ENCODE measurements around the gene ARRDC4. TPM values are rescaled to one million over a fixed set of nuclear protein-coding genes. Genes with fewer than 3 reads are reported as not detected.
"Not testable (repeated sequence)": the region's sequence is repeated elsewhere in the genome, so short reads cannot be mapped to it uniquely, and the experiment has no call there.

ARRDC4 gene
- total RNA-seq, 2 experiments from 2014 or later, result 0.42 TPM

- POLR2A ChIA-PET, result no interaction called here
Measured at GRCh38 chr15:97962263-97962662, 1.8 kb downstream of the ARRDC4 start.

DNA sequence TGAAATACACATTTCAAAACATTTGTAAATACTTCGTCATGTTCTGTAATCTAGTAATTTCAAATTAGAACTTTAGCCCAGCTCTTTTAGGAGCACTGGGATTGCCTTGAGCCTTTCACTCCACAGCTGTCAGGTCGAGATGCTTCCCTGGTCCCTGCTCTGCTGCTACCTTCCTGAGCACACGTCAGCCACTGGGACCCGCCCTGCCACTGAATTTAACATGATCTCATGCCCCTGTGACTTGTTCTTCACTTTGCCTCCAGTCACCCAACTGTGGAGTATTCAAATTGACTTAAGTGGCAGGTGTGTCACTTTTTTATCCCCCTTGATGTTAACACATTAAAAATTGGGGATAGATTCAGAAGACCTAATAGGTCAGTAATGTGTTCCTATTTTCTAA lies 3.3 kb downstream of the ARRDC4 start:
- ChIA-PET CTCF (no interaction called here), POLR2A (no interaction called here)

More at GRCh38 chr15:97962263-97962662, 1.8 kb downstream of the ARRDC4 start:
- CTCF ChIA-PET, result no interaction called here

- CTCF ChIA-PET, result no interaction called here
Measured at GRCh38 chr15:97966246-97966645, 5.7 kb downstream of the ARRDC4 start.

GRCh38 chr15:97966924-97967620 lies 6.6 kb downstream of the ARRDC4 start:
- ChIA-PET POLR2A (no interaction called here), CTCF (no interaction called here)

More at GRCh38 chr15:97966246-97966645, 5.7 kb downstream of the ARRDC4 start:
- POLR2A ChIA-PET, result no interaction called here

DNA sequence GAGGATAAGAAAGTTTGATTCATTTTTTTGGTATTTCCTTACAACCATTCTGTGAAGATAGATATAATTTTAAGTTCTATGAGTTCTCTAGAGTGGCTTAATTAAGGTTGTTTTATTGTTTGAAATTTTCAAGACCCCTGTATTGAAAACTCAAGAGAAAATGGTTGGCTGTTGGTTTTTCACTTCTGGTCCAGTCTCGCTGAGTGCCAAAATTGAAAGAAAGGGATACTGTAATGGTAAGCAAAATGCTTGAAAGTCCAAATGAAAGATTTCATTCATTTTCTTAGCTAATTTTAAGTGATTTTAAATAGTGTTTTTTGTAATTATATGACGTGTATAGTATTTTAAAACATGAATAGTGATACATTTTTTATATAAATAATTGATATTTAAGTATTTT lies 7.4 kb downstream of the ARRDC4 start:
- CTCF ChIA-PET, result no interaction called here
- POLR2A ChIA-PET, result no interaction called here

GRCh38 chr15:97968380-97968779 lies 7.9 kb downstream of the ARRDC4 start:
- ChIA-PET CTCF (no interaction called here), POLR2A (no interaction called here)

DNA sequence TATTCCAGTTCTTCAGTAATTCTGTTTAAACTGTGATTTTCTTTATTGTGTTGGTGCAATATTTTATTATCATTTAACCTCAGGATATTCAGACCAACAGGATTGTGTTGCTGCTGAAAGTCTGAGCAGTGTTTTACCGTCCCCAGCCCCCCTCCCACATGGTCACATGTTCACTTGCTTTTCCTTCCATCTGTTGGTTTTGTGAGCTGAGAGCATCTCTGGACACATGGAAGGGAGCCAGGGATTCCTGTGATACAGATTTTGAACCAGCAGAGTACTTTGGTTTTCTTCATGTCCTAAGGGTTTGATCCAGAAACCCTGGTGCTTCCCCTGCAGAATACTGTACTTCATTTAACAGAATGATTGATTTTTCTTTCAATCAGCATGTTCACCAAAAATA lies 11.9 kb downstream of the ARRDC4 start:
- ChIA-PET CTCF (no interaction called here), POLR2A (no interaction called here)

DNA sequence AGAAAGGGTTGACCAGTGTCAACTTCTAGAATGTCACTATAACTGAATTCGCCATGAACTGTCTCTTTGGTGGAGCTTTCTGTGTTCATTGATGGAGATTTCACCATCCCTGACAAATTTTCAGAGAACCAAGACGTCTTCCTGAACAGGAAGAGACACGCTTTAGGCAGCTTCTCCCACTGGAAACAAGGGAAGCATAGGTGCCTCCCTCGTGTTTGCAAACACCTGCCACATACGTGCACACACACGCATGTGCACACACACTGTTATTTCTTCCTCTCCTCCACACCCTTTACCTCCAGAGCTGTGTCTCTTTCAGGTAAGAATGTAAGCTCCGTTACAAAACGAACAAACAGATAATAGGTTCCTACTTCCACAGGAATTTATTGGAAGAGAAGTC lies 15.6 kb downstream of the ARRDC4 start:
- CTCF ChIA-PET, result no interaction called here
- POLR2A ChIA-PET, result no interaction called here

- POLR2A ChIA-PET, result no interaction called here
- CTCF ChIA-PET, result no interaction called here
Measured at GRCh38 chr15:97976766-97977503, 16.4 kb downstream of the ARRDC4 start.

GRCh38 chr15:97977734-97978133 lies 17.2 kb downstream of the ARRDC4 start:
- CTCF ChIA-PET, result no interaction called here
- POLR2A ChIA-PET, result no interaction called here

GRCh38 chr15:97978401-97979139 lies 18.1 kb downstream of the ARRDC4 start:
- ChIA-PET CTCF (no interaction called here), POLR2A (no interaction called here)

GRCh38 chr15:97979140-97979520 lies 18.6 kb downstream of the ARRDC4 start:
- POLR2A ChIA-PET, result no interaction called here
- CTCF ChIA-PET, result interaction anchor here (0.5 kb wide), 1 partner anchor 22 kb away, joined by 3 read pairs; no protein-coding TSS in a partner anchor

GRCh38 chr15:97981058-97981457 lies 20.6 kb downstream of the ARRDC4 start:
- POLR2A ChIA-PET, result no interaction called here
- CTCF ChIA-PET, result no interaction called here

- ChIA-PET POLR2A (no interaction called here), CTCF (no interaction called here)
Measured at GRCh38 chr15:97981758-97982157, 21.3 kb downstream of the ARRDC4 start.

GRCh38 chr15:97984157-97984556 lies 23.7 kb downstream of the ARRDC4 start:
- CTCF ChIA-PET, result no interaction called here
- POLR2A ChIA-PET, result no interaction called here

DNA sequence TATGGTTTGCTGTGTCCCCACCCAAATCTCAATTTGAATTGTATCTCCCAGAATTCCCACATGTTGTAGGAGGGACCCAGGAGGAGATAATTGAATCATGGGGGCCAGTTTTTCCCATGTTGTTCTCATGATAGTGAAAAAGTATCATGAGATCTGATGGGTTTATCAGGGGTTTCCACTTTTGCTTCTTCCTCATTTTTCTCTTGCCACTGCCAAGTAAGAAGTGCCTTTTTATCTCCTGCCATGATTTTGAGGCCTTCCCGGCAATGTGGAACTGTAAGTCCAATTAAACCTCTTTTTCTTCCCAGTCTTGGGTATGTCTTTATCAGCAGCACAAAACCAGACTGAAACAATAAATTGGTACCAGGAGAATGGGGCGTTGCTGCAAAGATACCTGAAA lies 25.5 kb downstream of the ARRDC4 start:
- POLR2A ChIA-PET, CTCF ChIA-PET: not testable (repeated sequence)

GRCh38 chr15:97986781-97987180 lies 26.3 kb downstream of the ARRDC4 start:
- POLR2A ChIA-PET, result no interaction called here
- CTCF ChIA-PET, result no interaction called here

- ChIA-PET POLR2A (no interaction called here), CTCF (no interaction called here)
Measured at GRCh38 chr15:97989299-97989698, 28.8 kb downstream of the ARRDC4 start.

DNA sequence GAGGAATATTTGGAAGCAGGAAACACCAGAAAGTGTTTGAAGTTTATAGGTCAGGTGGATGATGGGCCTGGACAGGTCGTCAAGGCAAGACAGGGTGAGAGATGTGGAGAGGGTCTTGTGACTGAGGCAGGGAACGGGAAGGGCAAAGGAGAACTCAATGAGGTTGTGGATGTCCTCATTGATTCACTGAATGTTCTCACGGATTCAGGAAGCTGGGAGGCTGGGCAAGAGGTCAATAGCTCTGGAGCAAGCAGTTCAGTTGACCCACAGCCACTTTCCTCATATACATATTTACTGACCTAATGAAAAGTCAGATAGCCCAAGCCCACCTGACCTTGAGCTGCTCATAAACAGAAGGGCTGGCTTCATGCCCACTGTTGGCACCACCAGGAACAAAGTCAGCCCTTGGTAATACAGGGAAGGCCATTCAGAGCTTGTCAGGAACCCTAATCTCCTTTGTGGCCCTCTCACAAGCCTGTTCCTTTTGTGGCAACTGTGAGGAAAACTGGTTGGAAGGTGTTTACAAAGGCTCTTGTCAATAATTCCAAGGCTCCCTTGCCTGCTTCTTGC lies 31.6 kb downstream of the ARRDC4 start:
- CTCF ChIA-PET, result no interaction called here
- POLR2A ChIA-PET, result no interaction called here

- POLR2A ChIA-PET, result no interaction called here
- CTCF ChIA-PET, result no interaction called here
Measured at GRCh38 chr15:97992823-97993222, 32.3 kb downstream of the ARRDC4 start.

DNA sequence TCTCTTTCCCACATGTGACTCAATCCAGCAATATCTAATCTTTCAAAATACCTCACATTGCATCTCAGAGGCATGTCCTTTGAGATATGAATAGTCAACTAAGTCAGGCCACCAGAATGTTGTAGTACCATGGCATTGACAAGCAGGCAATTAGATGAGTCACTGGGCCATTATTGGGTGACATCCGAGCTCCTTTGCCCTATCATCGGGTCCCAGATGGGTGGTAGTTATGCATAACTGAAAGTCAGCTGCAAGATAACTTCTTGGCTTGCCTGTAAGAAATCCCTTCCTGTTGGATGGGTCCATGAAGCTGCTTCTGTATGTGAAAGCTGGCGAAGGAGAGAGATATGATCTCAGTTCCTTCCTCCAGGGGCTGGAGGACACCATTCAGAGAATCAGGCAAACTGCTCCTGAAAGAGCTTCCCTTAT lies 32.8 kb downstream of the ARRDC4 start:
- ChIA-PET CTCF (no interaction called here), POLR2A (no interaction called here)

Data from activated CD8-positive, alpha-beta memory T cell treated with anti-CD3 and anti-CD28 coated beads for 36 hours (primary cell).